Activated naive CD4-positive, alpha-beta T cell treated with anti-CD3 and anti-CD28 coated beads, Interleukin-2, amount 50 U/mL, for 16 hours (primary cell): Measurements from ENCODE around the gene DGKH.

Experiments
- DNase-seq: peaks from one replicate; pipeline ENCODE4 v3.0.0-alpha.2; 2020

The DGKH gene

DNA sequence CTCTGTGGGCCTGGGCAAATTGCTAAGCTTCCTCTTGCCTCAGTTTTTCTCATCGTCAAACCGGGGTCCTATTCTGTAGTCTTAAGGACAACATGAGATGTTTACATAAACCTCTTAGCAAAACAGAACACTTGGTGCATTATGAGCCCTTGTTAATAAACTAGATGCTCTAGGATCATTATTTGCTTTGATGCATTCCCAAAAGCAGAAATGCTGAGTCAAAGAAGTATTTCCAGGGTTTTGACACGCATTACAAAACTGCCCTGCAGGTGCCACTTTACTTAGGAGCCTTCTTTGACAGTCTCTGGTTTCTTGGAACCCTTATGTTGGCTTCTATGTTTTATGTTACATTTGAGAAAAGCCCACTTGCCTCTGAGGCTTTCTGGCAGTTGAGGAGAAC lies 235.6 kb downstream of the DGKH start:
- DNase-seq: no peak
